DMS79 treated with DMSO at 0.1 percent for 48 hours (cell line): ENCODE data around the gene TFF2.

ENCODE experiments used
- DNase-seq: peaks from one replicate; lab custom pipeline; 2025; lab: John Stamatoyannopoulos, UW

The TFF2 gene

DNA sequence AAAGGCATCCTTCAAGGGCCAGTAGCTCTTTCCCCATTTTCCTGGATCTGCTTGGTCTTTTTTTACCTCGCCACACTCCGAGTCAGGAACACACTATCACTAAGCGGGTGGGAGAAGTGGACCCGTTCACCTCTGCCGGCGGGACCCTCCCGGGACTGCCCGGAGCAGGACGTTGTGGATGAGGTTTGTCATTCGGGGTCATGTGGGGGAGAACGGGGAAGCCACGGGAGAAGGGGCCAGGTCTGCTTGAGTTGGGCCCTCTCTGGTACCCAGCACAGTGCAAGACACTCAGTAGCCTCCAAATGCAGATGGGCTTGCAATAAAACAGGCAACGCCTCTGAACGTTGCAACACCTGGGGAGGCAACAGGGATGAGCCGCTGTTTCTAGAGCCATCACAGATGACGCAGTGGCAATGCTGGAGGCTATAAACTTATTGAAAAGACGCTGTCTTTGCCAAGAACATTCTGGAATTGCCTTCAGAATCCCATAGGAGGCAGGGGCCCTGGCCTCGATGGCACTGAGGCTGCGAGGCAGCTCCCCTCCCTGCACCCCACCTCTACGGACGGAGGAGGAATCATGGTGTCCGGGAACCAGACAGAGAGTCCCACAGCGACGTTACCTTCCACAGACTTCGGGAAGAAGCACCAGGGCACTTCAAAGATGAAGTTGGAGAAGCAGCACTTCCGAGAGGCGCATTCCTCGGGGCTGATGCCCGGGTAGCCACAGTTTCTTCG, 3.8 kb downstream of the TFF2 start:
- DNase-seq = no peak

DNA sequence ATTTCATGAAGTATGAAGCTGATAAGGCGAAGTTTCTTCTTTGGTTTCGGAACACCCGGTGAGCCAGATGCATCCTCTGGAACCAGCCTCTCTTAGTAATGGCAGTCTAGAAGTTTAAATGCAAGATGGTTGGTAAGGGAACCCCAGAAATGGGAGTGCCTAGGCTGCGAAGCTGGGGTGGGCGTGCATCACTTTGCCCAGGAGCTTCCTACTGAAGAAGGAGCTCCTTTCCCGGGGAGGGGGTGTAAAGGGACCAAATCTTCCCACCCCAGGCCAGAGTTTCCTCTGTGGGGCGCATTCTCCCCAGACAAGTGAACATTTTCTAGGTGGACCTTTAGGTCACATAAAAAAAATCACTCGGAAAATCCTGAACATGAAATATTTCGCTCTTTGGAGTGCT, 4.4 kb downstream of the TFF2 start:
- no peak for DNase-seq

DNA sequence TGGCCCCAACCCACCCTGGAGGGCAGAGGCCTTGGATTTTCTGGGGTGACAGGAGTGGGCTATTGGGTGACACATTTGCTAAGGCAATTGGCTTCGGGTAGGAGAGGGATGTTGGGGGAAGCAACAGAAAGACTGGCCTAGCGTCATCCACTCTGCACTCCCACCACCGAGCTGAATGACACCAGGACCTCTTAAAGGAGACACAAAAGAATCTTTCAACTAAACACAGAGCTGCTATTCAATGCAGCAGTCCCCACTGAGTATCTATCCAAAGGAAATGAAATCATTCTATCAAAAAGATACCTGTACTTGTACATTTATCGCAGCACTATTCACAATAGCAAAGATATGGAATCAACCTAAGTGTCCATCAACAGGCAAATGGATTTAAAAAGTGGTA, 6.2 kb downstream of the TFF2 start:
- no peak for DNase-seq

DNA sequence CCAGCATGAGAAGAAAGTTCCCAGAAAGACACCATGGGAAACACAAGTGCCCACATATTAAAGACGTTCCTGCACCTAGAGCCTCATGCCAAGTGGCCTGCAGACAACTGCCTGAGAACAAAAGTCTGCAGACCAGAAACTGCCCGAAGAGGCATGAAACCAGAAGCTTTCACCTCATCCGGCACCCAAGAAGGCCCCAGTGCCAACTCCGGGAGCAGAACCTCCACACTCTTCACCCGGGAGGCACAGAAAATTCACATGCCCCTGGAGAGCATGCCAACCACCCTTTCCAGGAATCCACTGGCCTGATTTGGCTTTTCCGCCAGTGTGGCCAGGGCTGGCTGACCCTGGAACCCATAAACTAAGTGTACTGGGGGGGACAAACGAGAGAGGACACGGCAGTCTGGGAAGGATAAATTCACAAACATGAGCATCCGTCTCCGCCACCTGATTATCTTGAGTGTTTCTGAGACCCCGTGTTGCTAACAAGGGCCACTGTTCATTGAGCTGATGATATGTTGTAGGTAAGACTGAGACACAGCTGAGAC, 6.8 kb downstream of the TFF2 start:
- DNase-seq = no peak

DNA sequence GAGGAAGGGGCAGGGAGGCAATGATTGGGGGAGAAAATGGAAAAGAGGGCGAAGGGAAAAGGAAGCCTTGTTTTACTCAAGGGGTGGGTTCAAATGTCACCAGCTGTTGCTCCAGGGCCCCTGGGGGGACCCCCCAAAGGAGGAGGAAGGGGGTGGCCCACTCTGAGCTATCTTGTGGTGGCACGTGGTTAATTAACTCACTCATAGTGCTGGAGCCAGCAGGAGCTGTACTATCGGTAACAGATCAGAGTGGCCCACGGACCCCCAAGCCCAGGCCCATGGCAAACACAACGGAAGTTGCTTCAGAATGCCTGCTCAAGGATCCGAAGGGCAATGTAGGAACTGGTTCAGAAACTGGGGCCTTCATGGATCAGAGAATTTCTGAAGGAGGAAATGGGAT, 7.2 kb downstream of the TFF2 start:
- no peak for DNase-seq

DNA sequence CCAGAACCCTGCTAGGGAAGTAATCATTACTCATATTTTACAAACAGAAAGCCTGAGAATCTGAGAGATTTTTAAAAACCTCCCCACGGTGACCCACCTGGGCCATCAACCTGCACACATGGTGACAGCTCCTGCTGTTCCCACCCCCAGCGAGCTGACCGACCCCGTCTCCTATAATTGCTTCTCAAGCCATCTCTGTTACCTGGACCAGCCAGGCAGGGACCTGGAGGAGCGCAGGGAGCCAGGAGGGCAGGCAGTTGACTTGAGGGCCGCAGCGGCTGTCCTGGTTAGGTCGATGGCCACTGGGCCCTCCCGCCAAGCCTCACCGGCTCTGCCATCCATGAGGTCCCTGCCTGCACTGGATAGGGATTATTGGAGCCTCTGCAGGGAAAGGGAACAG, 7.7 kb downstream of the TFF2 start:
- DNase-seq = no peak

DNA sequence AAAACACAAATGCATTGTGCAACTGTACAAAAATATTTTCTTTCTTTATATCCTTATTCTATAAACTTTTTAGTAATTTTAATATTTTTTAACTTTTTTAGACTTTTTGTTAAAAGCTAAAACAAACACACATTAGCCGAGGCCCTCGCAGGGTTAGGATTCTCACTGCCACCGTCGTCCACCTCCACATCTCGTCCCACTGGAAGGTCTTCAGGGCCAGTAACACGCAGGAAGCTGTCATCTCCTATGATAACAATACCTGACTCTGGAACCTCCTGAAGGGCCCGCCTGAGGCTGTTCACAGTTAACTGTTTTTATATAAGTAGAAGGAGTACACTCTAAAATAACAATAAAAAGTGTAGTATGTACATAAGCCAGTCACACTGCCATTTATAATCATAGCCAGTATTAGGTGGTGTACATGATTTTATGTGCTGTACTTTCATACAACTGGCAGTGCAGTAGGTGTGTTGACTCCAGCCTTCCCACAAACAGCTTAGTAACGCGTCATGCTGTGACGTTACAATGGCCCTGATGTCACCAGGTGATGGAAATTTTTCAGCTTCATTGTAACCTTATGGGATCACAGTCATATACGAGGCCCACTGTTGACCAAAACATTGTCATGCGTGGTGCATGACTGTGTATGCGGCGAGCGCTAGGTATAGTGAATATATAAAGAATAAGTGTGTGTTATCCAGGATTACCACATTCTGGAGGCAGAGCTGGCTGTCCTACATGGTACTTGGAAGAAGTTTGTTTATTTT, 8.8 kb downstream of the TFF2 start:
- no peak for DNase-seq

DNA sequence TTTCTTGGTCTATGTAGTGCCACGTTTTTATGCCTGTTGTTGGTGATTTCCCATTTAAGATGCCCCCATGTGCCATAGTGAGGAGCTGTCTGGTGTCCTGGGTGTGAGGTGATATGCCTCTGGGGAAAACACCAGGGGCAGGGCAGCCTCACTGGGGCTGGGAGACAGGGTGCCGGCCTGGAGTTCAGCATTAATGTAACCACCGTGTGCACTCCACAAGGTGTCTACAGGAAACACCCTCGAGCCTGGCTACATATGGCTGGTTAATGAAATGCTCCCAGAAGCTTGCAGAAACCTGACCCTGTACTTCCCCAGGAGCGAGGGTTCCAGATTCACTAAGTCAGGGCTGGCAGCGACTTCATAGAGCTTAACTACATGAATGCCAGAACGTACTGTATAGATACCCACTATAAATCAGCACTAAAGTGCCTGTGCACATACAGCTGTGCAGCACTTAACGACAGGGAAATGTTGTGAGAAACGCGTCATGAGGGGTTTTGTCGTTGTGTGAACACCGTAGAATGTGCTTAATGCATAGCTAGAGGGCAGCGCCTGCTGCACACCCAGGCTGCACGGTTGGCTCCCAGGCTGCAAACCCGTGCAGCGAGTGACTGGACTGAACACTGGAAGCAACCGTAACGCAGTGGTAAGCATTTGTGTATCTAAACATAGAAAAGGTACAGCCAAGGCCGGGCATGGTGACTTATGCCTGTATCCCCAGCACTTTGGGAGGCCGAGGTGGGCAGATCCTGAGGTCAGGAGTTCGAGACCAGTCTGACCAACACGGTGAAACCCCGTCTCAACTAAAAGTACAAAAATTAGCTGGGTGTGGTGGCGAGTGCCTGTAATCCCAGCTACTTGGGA, 10.4 kb downstream of the TFF2 start:
- no peak for DNase-seq

DNA sequence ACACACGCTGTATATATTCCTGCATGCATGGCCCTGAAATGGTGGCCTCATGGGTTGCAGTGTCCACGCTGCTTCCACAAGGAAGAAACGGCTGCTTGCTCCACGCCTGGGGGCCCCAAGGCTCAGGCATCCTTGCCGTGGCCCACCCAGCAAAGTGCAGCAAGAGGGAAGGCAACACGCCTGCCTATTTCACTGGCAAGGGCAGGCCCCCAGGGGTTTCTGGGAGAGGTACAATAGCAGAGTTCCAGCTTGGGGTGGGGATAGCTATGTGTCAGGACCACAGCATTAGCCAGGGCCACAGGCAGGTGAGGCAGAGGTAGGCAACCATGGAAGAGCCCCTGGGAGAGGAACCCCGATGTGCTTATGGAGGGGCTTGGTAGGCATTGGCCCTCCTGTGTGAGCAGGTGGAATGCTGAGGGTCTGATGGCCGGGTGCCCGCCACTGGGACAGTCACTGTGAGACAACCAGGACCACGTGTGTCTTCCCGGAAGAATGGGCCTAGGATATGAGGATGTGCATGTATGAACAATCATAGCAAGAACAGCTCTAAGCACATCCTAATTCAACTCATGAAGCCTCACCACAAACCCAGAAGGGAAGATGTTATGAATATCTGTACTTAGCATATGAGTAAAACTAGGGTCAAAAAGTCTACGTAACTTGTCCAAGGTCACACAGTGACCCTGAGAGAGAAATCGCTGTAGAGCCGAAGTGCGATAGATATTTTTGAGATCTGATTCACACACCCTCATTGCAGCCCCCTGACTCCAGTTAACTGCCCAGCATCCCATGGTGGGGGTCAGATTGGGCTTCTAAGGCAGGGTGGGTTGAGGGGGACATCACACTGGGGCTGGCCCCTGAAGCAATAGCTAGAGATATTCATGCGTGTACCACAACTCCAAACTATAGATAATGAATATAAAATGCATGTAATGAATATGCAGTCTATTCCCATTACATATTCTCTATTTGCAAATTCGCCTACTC, 11.8 kb downstream of the TFF2 start:
- DNase-seq = no peak

DNA sequence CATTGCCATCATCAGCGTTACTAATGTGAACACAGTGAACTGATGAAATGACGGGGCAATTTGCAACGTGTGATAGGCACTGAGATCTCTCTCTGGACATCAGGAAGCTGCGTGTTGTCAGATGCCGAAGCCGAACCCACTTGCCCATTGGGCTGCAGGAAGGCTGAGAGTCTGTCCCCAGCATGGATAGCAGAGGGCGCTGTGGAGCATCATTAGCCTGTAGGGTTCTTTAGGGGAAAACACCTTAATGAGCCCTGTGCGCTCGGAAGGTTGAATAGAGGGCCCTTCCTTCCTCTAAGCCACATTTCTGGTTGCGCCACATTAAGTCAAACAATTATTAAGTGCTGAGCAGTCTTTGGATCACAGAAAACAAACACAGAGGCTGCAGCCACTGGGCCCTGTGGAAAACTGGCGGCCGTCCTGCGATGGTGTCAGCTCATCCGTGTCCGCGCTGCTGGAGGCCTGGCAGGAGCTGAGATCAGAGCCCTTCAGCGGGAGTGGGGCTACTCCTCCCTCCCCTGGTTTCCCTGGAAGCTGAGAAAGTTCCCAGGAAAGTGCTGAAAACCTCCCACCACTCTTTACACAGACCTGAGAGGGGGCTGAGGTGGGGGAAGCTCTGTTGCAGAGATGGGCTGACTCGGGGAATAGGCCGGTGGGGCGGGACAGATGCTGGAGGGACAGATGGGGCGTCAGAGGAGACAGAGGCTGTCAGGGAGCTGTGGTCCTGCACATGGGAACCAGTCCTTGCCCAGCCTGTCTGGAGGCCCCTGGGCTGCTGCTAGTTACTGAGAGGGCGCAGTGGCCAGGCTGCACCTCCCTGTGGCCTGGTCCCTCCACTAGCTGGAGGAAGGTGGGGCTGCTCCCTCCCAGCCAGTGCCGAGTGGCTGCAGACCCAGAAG, 12.7 kb downstream of the TFF2 start:
- DNase-seq = peak; percentile 95

DNA sequence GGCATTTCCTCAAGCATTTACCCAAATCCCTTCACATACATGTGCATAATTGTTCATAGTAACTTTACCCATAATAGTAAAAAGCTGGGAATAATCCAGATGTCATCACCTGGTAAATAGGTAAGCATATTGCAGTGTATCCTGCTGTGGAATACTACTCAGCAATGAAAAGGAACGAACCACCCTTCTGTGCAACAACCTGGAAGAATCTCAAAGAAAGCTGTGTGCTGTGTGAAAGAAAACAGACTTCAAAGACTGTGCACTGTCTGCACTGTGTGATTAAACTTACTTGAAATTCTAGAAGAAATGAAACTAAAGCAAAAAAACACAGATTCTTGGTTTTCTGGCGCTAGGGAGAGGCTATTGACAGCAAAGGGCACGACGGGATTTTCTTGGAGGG, 13.5 kb downstream of the TFF2 start:
- DNase-seq = no peak

DNA sequence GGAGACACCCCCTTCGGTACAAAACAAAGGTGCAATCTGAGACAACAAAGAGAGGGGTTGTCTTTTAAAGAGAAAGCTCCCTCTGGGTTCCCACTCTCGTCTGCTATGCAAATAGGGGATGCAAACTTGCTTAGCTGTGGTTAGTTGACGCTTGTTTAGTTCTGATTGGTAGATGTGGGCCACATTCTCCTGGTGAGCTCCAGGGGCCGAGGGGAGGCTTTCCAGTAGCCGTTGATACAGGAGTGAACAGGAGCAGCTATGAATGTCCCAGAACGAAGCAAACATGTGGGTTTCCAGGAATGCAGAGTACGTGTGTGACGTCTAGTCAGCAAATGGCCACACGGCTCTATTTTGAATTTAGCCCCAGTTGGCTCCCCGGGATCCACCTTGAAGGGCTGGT, 14.7 kb downstream of the TFF2 start:
- no peak for DNase-seq

DNA sequence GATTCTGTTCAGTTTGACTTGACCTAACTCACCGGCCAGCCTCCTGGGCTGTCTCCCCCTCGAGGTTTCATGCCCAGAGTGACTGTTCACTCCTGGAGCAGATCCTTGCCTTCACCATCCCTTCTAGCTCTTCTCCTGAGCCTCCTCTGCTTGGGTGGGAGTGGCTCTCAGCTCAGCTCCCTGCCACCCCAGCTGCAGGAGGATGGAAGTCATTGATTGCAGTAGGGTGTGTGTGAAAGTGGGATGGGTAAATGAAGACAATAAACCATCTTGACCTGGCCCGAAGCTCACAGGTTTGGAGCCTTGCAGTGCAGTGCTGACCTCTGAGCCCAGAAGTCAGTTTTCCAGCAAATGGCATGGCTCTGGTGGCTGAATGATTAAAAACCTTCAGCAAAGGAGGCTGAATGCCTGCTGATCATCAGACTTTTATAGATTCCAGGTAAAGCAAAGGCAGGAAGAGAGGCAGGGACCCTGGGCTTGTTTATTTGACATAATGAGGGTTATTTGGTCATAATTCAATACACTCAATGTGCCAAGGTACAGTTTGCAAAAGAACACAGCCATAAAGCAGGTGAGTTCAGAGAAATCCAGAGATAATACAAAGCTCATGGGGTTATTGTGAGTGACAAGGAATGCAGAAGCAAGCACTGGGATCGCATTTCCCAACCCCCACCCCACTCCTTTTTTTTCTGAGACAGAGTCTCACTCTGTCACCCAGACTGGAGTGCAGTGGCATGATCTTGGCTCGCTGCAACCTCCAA, 18.1 kb downstream of the TFF2 start:
- DNase-seq = no peak

DNA sequence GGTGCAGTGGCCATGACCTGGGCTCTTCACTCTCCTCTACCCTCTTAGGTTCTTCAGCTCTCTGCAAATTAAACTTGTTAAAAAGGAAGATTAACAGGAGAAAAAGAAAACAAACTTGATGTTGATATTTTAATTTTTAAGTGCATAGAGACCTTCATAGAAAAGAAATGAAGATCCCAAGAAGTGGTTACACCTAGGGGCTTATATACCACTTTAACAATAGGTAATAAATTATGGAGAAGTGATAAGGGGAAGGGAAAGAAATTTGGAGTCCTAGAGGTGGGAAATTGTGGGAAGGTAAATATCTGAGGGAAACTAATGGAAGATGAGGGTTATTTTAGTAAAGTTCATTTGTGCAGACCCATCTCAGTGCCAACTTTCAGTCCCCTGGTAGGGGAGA, 19.1 kb downstream of the TFF2 start:
- DNase-seq = peak; percentile 9

DNA sequence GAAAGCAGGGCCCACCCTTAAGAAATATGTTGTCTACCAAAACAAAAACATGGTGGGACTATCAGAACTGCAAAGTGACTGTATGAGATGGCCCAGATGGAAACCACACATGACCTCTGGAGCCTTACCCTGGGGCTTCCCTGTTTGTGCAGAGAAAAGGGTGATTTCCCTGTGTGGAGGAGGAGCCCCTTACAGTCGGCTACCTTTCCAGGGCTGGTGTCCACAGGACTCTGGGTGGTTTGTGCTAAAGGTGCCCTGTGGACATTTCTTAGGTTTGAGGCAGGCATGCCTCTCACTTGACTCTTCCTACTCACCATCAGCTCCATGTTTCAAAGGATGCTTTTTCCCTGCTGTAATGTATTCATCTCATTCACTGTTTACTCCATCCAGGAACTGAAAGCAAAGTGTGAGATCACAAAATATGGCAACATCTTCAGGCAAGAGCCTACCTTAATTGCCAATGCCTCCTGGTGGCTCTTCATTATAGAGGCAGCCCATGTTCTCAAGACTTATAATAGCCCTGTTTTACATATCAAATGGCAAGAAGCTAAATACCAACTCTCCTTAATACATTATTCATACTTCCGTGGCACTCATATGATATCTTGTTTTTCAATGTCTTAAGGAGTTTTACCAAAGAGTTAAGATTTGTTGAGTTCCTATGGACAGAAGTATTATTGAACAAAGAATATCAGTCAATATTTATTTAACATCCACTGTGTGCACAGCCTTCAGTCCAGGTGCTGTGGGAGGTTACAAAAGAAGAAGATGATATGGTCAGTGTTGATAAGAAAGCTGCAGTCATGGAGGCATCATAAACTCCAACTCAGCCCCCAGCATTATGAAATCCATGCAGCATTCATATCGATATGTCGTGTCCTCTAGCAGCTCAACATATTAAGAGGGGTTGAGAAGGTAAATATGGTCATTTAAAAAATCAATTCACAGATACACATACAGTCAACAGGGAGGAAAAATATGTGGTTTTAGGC, 20.1 kb downstream of the TFF2 start:
- no peak for DNase-seq

DNA sequence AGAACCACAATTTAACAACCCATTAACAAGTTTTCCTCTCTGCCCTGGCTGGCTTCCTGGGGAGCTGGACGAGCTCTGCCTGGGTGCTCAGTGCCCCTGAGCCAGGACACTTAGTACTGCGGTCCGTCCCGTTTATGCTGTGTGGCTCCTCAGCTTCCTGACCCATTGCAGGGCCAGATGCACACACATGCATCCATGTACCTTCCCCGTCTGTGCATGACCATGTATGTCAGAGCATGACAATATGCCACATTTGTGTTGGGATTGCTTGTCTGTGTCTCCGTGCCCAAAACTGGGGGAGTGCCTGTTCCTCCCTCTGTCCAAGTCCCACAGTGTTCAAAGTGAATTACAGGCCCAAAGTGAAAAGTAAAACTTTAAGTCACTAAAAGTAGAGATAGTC, 25.9 kb downstream of the TFF2 start:
- DNase-seq = no peak

DNA sequence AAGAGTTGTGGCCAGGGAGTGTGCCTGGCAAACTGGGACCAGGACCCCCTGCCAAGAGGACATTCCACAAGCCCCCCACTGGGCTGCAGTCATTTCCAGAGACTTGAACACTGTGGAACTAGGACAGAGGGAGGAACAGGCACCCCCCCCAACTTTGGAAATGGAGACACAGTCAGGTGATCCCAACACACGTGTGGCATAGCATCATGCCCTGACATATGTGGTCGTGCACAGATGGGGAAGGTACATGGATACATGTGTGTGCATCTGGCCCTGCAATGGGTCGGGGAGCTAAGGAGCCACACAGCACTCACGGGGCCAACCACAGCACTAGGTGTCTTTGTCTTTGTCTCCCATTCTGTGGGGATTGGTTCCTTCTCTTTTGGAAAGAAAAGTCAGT, 28.9 kb downstream of the TFF2 start:
- DNase-seq = no peak

DNA sequence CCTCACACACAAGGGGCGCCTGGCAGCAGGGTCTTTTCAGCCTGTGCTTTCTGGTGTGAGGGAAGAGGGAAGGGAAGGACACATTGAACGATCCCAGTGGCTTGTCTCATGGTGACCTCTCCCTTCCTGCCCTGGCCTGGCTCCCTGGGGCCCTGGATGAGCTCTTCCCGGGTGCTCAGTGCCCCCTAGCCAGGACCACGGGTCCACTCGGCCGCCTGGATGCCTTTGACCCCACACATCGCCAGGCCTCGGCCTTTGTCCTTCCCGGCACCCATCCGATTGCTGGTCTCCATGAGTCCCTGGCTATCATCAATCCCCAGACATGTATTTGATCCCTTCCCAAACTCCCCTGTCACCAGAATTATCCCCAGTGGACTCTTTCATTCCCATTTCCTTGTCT, 29.6 kb downstream of the TFF2 start:
- no peak for DNase-seq
